ENCODE measurements around the gene SPATA16.
"Not testable (repeated sequence)": the region's sequence is repeated elsewhere in the genome, so short reads cannot be mapped to it uniquely, and the experiment has no call there.

SPATA16 gene, protein sequence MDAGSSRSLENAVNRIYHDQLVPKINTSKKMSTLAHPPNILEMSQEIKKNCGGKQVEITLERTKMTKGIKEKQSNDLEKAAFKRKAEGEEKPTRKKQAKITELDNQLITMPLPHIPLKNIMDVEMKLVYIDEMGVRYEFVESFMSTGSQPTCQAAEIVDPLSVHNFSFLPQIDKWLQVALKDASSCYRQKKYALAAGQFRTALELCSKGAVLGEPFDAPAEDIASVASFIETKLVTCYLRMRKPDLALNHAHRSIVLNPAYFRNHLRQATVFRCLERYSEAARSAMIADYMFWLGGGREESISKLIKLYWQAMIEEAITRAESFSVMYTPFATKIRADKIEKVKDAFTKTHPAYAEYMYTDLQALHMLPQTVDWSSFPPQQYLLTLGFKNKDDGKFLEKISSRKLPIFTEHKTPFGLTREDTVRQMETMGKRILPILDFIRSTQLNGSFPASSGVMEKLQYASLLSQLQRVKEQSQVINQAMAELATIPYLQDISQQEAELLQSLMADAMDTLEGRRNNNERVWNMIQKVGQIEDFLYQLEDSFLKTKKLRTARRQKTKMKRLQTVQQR

DNA sequence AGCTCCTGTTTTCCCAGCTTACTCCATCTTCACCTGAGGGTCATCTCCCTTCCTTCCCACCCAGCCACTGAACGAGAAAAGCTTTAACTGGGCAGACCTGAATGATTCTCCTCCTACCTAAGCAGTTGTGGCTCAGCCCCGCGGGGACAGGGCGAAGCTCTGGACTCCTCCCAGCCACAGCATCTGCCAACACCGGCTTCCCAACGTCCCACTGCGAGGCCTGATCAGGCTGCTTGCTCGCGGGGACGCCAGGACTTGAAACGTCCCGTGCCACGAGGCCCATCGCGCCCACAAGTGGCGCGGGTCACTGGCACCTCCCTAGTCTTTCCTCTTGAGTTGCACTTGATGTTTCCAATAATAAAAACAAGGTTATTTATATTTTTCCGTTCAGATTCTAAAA lies at the start of gene SPATA16:
Gene SPATA16, minus strand, starts transcription at position 250 of the 400 bp plus-strand sequence. CDS start 23,504 bp downstream, outside the sequence.
- H3K27ac ChIP-seq, result no peak within 1 kb of the TSS

DNA sequence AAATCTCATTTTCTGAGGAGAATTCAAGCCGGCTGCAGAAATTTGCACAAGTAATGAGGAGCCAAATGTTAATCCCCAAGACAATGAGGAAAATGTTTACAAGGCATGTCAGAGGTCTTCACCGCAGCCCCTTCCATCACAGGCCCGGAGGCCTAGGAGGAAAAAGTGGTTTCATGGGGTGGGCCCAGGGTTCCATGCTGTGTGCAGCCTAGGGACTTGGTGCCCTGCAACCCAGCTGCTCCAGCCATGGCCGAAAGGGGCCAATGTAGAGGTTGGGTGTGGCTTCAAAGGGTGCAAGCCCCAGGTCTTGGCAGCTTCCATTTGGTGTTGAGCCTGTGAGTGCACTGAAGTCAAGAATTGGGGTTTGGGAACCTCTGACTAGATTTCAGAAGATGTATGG lies 42.0 kb upstream of the SPATA16 start:
- H3K27ac ChIP-seq, result not testable (repeated sequence)

More for the DNA sequence above, at the start of gene SPATA16:
- TF ChIP-seq, protein P1, sequence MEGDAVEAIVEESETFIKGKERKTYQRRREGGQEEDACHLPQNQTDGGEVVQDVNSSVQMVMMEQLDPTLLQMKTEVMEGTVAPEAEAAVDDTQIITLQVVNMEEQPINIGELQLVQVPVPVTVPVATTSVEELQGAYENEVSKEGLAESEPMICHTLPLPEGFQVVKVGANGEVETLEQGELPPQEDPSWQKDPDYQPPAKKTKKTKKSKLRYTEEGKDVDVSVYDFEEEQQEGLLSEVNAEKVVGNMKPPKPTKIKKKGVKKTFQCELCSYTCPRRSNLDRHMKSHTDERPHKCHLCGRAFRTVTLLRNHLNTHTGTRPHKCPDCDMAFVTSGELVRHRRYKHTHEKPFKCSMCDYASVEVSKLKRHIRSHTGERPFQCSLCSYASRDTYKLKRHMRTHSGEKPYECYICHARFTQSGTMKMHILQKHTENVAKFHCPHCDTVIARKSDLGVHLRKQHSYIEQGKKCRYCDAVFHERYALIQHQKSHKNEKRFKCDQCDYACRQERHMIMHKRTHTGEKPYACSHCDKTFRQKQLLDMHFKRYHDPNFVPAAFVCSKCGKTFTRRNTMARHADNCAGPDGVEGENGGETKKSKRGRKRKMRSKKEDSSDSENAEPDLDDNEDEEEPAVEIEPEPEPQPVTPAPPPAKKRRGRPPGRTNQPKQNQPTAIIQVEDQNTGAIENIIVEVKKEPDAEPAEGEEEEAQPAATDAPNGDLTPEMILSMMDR (conservative IDR thresholded peaks at IDR 0.05), result no peak

DNA sequence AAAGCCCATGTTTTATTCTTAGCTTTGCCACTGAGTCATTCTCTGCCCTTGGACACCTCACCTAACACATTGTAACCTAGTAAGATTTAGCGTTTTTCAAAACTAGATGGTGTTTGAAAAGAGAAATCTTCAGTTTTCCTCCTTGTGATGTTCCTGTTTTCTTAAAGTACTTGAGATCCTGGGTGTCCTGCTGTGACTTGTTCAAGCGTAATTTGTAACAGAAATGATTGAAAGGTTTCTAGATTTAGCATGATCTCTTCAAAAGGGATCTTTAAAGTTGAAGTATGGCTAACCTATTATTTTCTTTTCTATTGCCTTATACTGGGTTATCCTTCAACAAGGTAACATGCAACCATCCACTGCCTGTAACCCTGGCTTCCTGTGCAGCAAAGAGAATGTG lies 32.6 kb upstream of the SPATA16 start:
- TF ChIP-seq, protein P1 (conservative IDR thresholded peaks at IDR 0.05), result no peak
- no peak overlapping the region for H3K27ac ChIP-seq

DNA sequence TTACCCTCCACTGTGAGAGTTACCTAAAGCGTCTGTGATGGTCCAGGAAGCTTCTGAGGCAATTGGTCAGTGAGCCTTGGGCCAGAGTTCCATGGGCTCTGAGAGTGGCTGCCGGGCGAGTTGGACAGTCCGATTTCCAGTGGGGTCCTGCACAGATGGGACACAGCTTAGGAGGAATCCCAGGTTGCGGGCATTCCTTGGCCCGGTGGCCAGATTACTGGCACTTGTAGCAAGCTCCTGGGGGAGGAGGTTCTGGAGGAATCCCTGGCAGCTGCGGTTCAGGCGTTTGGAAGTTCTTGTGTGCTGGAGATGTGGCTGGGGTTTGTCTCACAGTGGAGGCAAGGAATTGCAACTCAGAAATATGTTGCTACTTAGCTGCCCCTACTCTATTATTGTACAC lies 18.1 kb upstream of the SPATA16 start:
- H3K27ac ChIP-seq, result not testable (repeated sequence)

DNA sequence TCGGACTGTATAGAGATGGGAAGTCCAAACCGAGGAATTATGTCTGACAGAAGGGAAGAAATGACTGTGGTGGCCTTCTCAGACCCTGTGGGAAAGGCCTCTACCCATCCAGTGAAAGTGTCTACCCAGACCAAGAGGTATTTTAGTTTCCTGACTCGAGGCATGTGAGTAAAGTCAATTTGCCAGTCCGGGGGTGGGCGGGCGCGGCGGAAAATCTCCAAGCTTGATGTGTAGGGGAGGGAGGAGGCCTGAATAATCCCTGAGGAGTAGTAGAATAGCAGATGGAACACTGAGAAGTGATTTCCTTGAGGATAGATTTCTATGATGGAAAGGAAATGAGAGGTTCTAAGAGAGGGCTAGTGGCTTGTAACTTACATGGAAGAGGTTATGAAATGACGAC lies 15.5 kb upstream of the SPATA16 start:
- H3K27ac ChIP-seq, result not testable (repeated sequence)

DNA sequence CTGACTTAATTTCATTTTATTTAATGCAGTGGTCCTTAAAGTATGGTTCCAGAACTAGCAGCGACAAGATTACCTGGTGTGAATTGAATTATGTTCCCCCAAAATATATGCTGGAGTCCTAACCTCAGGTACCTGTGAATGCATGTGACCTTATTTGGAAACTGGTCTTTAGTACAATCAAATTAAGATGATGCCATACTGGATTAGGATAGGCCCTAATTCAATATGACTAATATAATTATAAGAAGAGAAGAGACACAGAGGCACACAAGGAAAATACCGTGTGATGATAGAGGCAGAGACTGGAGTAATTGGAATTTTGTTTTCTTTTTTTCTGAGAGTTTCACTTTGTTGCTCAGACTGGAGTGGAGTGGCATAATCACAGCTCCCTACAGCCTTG lies 12.6 kb upstream of the SPATA16 start:
- TF ChIP-seq, protein P1 (conservative IDR thresholded peaks at IDR 0.05), result no peak
- no peak overlapping the region for H3K27ac ChIP-seq

DNA sequence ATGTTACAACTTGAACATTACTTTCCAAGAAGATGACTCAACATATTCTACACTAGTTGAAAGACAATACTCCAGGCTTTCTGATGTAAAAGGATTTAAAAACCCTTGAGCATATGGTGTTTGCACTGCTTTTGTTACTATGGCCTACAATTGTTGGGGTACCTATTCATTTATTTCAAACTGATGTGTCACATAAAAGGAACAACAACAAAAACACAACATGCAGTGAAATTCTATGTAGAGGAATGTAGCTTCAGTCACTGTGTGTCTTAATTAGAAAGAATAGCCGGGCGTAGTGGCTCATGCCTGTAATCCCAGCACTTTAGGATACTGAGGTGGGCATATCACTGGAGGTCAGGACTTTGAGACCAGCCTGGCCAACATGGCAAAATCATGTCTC lies 1.6 kb downstream of the SPATA16 start:
- no peak overlapping the region for H3K27ac ChIP-seq
- TF ChIP-seq, protein P1 (conservative IDR thresholded peaks at IDR 0.05), result no peak

DNA sequence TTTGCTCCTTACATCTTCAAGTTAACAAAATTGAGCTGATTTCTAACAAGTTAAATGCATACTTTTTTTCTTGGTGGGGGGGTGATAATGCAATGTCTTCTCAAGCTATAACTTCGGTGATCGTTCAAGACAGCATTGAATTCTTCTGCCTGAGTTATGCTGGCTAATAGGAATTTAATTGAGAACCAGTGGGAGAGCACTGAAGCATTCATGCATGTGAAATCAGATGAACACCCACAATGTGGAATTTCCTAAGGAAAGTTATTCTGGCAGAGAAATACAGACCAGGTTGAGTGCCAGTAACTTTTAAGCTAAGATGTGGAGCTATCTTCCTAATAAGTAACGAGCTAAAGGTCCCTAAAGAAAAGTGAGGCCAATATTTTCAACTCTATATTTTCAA lies 3.0 kb downstream of the SPATA16 start:
- no peak overlapping the region for H3K27ac ChIP-seq
- TF ChIP-seq, protein P1 (conservative IDR thresholded peaks at IDR 0.05), result no peak

DNA sequence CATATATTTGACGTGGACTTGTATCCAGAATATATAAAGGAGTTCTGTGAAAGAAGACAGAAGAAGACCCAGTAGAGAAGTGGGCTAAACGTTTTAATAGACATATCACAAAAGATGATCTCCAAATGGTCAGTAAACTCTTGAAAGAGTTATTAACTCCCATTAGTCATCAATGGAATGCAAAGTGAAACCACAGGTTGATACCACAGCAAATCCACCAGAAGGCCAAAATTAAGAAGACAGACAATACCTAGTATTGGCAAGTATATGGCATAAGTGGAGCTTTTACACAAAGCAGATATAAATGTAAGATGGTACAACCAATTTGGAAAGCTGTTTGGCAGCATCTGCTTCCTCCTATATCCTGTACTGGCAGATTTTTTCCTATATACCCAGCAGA lies 6.0 kb downstream of the SPATA16 start:
- H3K27ac ChIP-seq, result no peak overlapping the region
- TF ChIP-seq, protein P1 (conservative IDR thresholded peaks at IDR 0.05), result no peak

Measured in VCaP (cell line).